Endothelial cell (in vitro differentiated cells): ENCODE data around the gene VPS13D. TPM values are rescaled to one million over a fixed set of nuclear protein-coding genes. Genes with fewer than 3 reads are reported as not detected.

Experiments
- DNase-seq: peaks from one replicate; pipeline ENCODE4 v3.0.0; 2021; ENCODE audit warnings: low spot score
- H3K27ac Mint-ChIP-seq: one replicate; pipeline ENCODE4 v1.8.0; 2021; ENCODE audit warnings: mixed read lengths, inconsistent platforms; ENCODE audit not compliant: unreplicated experiment
- H3K27me3 Mint-ChIP-seq: one replicate; pipeline ENCODE4 v1.8.0; 2021; ENCODE audit warnings: mild to moderate bottlenecking, moderate library complexity, mixed read lengths, inconsistent platforms; ENCODE audit not compliant: unreplicated experiment
- H3K36me3 Mint-ChIP-seq: one replicate; pipeline ENCODE4 v1.8.0; 2021; ENCODE audit warnings: mild to moderate bottlenecking, low read depth, mixed read lengths, inconsistent platforms; ENCODE audit not compliant: unreplicated experiment
- H3K4me1 Mint-ChIP-seq: one replicate; pipeline ENCODE4 v1.8.0; 2021; ENCODE audit warnings: mild to moderate bottlenecking, mixed read lengths, inconsistent platforms; ENCODE audit not compliant: unreplicated experiment
- H3K4me3 Mint-ChIP-seq: one replicate; pipeline ENCODE4 v1.8.0; 2021; ENCODE audit warnings: mild to moderate bottlenecking, mixed read lengths, inconsistent platforms; ENCODE audit not compliant: unreplicated experiment
- H3K9me3 Mint-ChIP-seq: one replicate; pipeline ENCODE4 v1.8.0; 2021; ENCODE audit warnings: mixed read lengths, inconsistent platforms; ENCODE audit not compliant: unreplicated experiment
- total RNA-seq: library from RNA; stranded (reverse); fragmentation: NEBNext Ultra II Directional; extraction: Animal tissue kit (Norgen Biotek cat#: 25700); gene quantifications from one replicate; pipeline ENCODE4 v1.2.1, GENCODE V29; 2021; ENCODE audit not compliant: unreplicated experiment
- TF ChIP-seq, protein P1 (sequence below): fragments of 200-600 bp; sonication (generic); IDR thresholded peaks from one replicate; pipeline ENCODE4 v1.5.0; 2021; ENCODE audit warnings: antibody characterized with exemption; ENCODE audit not compliant: unreplicated experiment

The VPS13D gene
- total RNA-seq, 1 donor from 2014 or later, result 37.8 TPM

DNA sequence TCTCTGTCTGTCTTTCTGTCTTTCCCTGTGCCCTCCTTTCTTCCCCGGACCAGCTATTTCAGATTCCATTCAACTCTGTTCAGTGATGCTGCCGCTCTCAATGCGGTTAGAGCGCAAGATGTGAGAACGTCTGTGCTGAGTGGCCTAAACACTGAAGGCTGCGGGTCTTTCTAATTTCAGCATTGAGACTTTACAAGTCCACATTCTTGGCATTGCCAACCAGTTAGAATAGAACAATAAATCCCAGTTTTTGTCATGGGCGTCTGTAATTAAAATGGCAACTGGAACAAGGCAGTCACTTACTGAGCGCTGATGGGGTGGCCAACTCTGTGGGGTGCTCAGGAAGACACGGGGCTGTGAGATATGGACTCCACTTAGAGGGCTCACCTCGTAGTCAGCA lies 275.4 kb downstream of the VPS13D start:
- H3K27me3 Mint-ChIP-seq, result peaks cover 6% of the 10 kb centered on the region
- no peak overlapping the region for H3K27ac Mint-ChIP-seq
- H3K36me3 Mint-ChIP-seq, result peaks cover 13% of the 10 kb centered on the region
- no peak for DNase-seq
- peaks cover 6% of the 10 kb centered on the region for H3K4me1 Mint-ChIP-seq
- TF ChIP-seq, protein P1, sequence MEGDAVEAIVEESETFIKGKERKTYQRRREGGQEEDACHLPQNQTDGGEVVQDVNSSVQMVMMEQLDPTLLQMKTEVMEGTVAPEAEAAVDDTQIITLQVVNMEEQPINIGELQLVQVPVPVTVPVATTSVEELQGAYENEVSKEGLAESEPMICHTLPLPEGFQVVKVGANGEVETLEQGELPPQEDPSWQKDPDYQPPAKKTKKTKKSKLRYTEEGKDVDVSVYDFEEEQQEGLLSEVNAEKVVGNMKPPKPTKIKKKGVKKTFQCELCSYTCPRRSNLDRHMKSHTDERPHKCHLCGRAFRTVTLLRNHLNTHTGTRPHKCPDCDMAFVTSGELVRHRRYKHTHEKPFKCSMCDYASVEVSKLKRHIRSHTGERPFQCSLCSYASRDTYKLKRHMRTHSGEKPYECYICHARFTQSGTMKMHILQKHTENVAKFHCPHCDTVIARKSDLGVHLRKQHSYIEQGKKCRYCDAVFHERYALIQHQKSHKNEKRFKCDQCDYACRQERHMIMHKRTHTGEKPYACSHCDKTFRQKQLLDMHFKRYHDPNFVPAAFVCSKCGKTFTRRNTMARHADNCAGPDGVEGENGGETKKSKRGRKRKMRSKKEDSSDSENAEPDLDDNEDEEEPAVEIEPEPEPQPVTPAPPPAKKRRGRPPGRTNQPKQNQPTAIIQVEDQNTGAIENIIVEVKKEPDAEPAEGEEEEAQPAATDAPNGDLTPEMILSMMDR, result no peak
- no peak overlapping the region for H3K4me3 Mint-ChIP-seq
- no peaks in the 10 kb centered on the region for H3K9me3 Mint-ChIP-seq

DNA sequence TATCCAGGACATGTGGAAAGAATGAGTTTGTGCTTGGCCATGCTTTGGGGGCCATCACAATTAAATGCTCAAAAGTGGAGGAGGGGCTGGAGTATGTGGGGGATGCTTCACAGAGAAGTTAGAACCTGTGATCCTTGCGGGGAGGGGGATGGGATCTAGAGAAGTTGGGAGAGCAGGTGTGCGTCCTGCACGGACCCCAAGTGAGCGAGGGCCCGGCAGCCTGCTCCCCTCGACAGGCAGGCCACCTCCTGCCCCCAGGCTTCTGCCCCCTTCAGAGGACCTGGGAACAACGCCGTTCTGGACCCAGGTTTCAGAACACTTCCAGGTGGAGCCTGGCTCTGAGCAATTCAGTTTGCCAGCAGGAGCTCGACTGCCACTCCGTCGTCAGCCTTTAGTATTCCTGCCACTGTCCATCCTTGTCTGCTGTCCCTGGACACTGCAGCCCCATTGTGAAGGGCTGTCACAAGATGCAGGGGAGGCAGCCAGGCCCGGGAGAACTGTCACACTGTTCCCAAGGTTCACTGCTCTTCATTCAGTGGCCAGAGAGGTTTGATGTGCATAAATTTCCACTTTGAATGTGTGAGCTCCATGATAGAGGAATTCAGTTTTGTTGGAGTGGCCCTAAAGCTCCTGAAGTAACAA lies 275.9 kb downstream of the VPS13D start:
- no peak overlapping the region for H3K4me3 Mint-ChIP-seq
- no peak for DNase-seq
- H3K9me3 Mint-ChIP-seq, result no peaks in the 10 kb centered on the region
- peaks cover 11% of the 10 kb centered on the region for H3K4me1 Mint-ChIP-seq
- no peak overlapping the region for H3K27ac Mint-ChIP-seq
- TF ChIP-seq, protein P1, result no peak
- H3K36me3 Mint-ChIP-seq, result peaks cover 15% of the 10 kb centered on the region
- peaks cover 6% of the 10 kb centered on the region for H3K27me3 Mint-ChIP-seq

DNA sequence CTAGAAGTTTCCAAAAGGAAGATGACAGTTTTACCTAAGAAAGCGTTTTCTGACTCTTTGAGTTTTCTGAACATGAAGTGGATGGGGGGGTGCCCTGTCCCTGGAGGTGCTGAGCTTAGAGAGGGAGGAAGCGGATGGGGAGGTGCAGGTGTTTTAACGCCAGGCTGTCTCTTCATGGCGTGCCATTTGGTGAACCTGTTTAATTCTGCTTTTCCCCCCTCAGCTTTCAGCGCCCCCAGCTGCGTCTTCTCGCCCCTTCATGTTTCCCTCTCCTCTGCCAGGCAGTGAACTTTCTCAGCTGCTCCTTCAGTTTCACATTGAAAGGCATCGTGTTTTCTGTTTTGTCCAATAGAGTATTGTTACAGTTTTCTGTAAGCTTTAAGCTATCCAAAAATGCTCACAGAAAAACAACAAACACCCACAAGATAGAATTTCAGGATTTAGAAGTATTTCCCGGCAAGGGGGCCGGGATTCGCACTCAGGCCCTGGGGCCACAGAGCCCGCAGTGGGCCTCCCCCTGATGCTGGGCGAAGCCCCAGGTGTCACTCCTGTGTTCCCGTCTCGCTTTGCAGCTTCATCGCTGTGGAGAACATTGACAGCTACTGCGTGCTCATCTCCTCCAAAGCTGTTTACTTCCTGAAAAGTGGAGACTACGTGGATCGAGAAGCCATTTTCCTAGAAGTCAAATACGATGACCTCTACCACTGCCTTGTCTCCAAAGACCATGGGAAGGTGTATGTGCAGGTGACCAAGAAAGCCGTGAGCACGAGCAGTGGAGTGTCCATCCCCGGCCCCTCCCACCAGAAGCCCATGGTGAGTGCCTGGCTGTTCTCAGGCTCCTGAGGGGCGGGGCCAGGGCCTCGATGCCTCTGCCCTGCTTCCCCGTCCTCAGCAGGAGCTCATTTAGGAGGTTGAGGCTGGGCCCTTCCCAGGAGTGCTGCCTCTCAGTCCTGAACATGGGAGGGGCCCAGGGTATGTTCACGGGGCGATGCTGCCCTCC lies 276.8 kb downstream of the VPS13D start:
- no peaks in the 10 kb centered on the region for H3K9me3 Mint-ChIP-seq
- H3K4me3 Mint-ChIP-seq, result no peak overlapping the region
- H3K36me3 Mint-ChIP-seq, result peaks cover 16% of the 10 kb centered on the region
- TF ChIP-seq, protein P1, result no peak
- no peak overlapping the region for H3K27ac Mint-ChIP-seq
- H3K4me1 Mint-ChIP-seq, result peaks cover 12% of the 10 kb centered on the region
- DNase-seq, result no peak
- H3K27me3 Mint-ChIP-seq, result peaks cover 6% of the 10 kb centered on the region

DNA sequence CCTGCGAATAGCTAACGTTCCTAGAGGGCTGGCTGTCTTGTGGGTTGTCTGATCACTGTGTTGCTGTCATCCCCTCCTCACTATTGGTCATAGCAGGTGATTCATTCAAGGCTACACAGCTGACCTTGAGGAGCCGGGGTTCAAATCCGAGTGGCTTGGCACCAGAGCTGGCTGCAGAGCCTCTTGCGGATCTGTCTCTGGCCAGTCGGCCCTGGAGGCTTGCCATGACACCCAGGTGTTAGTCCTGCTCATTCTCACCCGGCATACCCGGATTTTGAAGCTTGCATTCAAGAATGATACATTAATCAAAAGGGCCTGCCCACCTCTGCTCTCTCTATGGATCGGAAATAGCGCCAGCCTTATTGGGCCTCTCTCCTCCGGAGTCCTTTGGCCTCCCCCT lies 277.8 kb downstream of the VPS13D start:
- H3K4me1 Mint-ChIP-seq, result peaks cover 12% of the 10 kb centered on the region
- no peak overlapping the region for H3K27ac Mint-ChIP-seq
- H3K9me3 Mint-ChIP-seq, result no peaks in the 10 kb centered on the region
- TF ChIP-seq, protein P1, result no peak
- peaks cover 6% of the 10 kb centered on the region for H3K27me3 Mint-ChIP-seq
- peaks cover 25% of the 10 kb centered on the region for H3K36me3 Mint-ChIP-seq
- no peak for DNase-seq
- no peak overlapping the region for H3K4me3 Mint-ChIP-seq
